Left ventricle myocardium inferior (tissue), 1 donor: ENCODE results near the gene ZNF213. TPM values are rescaled to one million over a fixed set of nuclear protein-coding genes. Genes with fewer than 3 reads are reported as not detected.
A peak's percentile ranks its signal among the peaks of the same experiment; 100 is the strongest.

ENCODE experiments used
- DNase-seq: peaks from one replicate; pipeline ENCODE4 v3.0.0-alpha.2; 2020
- H3K27ac ChIP-seq: fragments of 200-600 bp; replicated peaks from 2 replicates; pipeline ENCODE4 v1.8.0; 2021
- H3K27me3 ChIP-seq: fragments of 200-600 bp; 2 replicates; pipeline ENCODE4 v1.8.0; 2021; ENCODE audit warnings: low read depth
- H3K36me3 ChIP-seq: fragments of 200-600 bp; 2 replicates; pipeline ENCODE4 v1.8.0; 2021
- H3K4me1 ChIP-seq: fragments of 200-600 bp; 2 replicates; pipeline ENCODE4 v1.8.0; 2021
- H3K4me3 ChIP-seq: fragments of 200-600 bp; 2 replicates; pipeline ENCODE4 v1.8.0; 2021; ENCODE audit warnings: mild to moderate bottlenecking, moderate library complexity
- H3K9me3 ChIP-seq: fragments of 200-600 bp; replicated peaks from 2 replicates; pipeline ENCODE4 v1.8.0; 2021
- intact Hi-C: fragments of 100-400 bp; cut with micrococcal nuclease; formaldehyde crosslinking; loops from one replicate; pipeline ENCODE4 v1.11.0; 2022
- total RNA-seq: library from RNA; stranded (reverse); fragmentation: NEBNext Ultra II Directional; extraction: Animal tissue kit (Norgen Biotek cat#: 25700); gene quantifications from one replicate; pipeline ENCODE4 v1.2.1, GENCODE V29; 2021
- TF ChIP-seq, protein P1 (sequence below): fragments of 200-600 bp; IDR thresholded peaks from 2 replicates; pipeline ENCODE4 v1.8.0; 2021; ENCODE audit warnings: antibody characterized with exemption, mild to moderate bottlenecking, borderline replicate concordance
- donor health status: DM: no; HTN: yes; CAD: no; lungs with severe emphysema.

ZNF213 gene
- total RNA-seq, 1 donor from 2014 or later: 6.2 TPM

DNA sequence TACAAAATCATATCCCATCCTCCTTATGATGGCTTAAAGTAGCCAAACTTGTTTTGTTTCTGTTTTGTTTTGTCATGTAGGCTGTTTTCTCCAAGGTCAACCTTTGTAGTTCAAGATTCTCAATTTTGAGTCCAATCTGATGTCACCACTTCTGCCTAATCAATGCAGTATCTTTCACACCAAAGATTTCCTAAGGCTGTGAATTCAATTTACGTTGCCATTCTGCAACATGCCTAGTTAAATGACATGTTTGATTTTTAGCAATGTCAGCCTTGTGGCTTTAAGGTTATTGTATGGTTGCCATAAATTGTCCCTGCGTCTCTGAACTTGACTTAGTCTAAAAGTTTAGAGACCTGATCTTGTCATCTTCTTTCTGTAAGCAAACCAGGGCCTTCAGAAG is 20.4 kb downstream of the ZNF213 start:
- intact Hi-C loops: no loop called here
- peaks cover 48% of the 10 kb centered on the region for H3K4me1 ChIP-seq

DNA sequence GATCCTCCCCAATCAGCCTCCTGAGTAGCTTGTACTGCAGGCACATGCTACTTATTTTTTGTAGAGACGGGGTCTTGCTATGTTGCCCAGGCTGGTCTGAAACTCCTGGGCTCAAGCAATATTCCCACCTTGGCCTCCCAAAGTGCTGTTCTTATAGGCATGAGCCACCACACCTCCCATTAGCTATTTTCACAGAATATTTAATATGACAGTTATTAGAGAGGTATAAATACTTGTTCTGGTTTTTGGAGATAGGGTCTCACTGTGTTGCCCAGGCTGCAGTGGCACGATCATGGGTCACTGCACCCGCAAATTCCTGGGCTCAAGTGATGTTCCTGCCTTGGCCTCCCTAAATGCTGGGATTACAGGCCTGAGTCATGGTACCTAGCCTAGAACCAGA is 21.1 kb downstream of the ZNF213 start:
- peaks cover 5% of the 10 kb centered on the region for H3K27me3 ChIP-seq
- no peak overlapping the region for H3K4me3 ChIP-seq
- DNase-seq: no peak
- intact Hi-C loops: no loop called here
- no peaks in the 10 kb centered on the region for H3K36me3 ChIP-seq
- no peak overlapping the region for H3K27ac ChIP-seq
- H3K4me1 ChIP-seq: peaks cover 48% of the 10 kb centered on the region
- H3K9me3 ChIP-seq: peaks cover 17% of the 10 kb centered on the region
- TF ChIP-seq, protein P1, sequence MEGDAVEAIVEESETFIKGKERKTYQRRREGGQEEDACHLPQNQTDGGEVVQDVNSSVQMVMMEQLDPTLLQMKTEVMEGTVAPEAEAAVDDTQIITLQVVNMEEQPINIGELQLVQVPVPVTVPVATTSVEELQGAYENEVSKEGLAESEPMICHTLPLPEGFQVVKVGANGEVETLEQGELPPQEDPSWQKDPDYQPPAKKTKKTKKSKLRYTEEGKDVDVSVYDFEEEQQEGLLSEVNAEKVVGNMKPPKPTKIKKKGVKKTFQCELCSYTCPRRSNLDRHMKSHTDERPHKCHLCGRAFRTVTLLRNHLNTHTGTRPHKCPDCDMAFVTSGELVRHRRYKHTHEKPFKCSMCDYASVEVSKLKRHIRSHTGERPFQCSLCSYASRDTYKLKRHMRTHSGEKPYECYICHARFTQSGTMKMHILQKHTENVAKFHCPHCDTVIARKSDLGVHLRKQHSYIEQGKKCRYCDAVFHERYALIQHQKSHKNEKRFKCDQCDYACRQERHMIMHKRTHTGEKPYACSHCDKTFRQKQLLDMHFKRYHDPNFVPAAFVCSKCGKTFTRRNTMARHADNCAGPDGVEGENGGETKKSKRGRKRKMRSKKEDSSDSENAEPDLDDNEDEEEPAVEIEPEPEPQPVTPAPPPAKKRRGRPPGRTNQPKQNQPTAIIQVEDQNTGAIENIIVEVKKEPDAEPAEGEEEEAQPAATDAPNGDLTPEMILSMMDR: no peak

More for the DNA sequence above, 20.4 kb downstream of the ZNF213 start:
- TF ChIP-seq, protein P1: no peak
- peaks cover 17% of the 10 kb centered on the region for H3K9me3 ChIP-seq
- H3K36me3 ChIP-seq: no peaks in the 10 kb centered on the region
- H3K27me3 ChIP-seq: peaks cover 4% of the 10 kb centered on the region
- H3K27ac ChIP-seq: no peak overlapping the region
- no peak for DNase-seq
- H3K4me3 ChIP-seq: no peak overlapping the region

GRCh38 chr16:3157229-3158025 is 22.6 kb downstream of the ZNF213 start:
- peaks cover 17% of the 10 kb centered on the region for H3K9me3 ChIP-seq
- H3K36me3 ChIP-seq: no peaks in the 10 kb centered on the region
- TF ChIP-seq, protein P1: no peak
- H3K27me3 ChIP-seq: peaks cover 5% of the 10 kb centered on the region
- peak overlapping the region; percentile 95 for H3K27ac ChIP-seq
- peak overlapping the region; percentile 93 for H3K4me3 ChIP-seq
- DNase-seq: peak; percentile 55
- H3K4me1 ChIP-seq: peaks cover 33% of the 10 kb centered on the region
- intact Hi-C loops: no loop called here

GRCh38 chr16:3158026-3158509 is 23.2 kb downstream of the ZNF213 start:
- DNase-seq: no peak
- intact Hi-C loops: no loop called here
- H3K27ac ChIP-seq: peak overlapping the region; percentile 95
- H3K36me3 ChIP-seq: no peaks in the 10 kb centered on the region
- peaks cover 17% of the 10 kb centered on the region for H3K9me3 ChIP-seq
- TF ChIP-seq, protein P1: no peak
- H3K27me3 ChIP-seq: peaks cover 5% of the 10 kb centered on the region
- peaks cover 30% of the 10 kb centered on the region for H3K4me1 ChIP-seq
- peak overlapping the region; percentile 93 for H3K4me3 ChIP-seq

DNA sequence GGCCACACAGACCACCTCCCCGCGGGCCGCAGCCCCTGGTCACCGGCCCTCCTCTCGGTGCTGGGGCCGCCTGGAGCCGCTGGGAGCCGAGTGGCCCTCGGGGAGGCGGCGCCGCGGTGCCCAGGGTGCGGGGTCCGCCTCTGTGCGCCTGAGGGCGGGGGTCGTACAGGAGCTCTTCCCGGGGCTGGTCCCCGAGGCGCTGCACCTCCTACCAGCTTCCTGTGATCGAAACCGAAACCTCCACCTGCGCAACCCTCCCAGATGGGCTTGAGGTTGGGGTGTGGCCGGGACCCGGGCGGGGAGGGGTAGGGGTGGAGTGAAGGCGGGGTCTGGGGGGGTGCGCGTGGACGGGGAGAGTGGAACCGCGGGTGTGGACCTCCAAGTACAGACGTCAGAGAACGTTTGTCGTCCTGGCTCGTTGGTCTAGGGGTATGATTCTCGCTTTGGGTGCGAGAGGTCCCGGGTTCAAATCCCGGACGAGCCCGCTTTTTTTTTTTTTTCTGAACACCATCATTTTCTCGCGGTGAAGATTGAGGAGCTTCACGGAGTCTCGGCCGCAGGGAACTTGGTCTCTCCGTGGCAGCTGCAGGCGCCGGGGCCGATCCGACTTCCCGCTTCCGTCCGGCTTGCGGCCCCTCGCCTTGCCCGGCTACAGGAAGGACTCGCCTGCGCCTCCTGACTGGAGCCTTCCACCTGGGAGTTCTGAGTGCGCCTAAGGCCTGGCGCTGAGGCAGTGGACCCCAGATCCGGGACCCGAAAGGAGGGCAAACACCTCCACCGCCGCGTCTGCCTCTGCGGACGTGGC is 23.9 kb downstream of the ZNF213 start:
- H3K4me1 ChIP-seq: peaks cover 30% of the 10 kb centered on the region
- intact Hi-C loops: no loop called here

More for the DNA sequence above, 23.9 kb downstream of the ZNF213 start:
- TF ChIP-seq, protein P1: no peak
- peak overlapping the region; percentile 95 for H3K27ac ChIP-seq
- H3K36me3 ChIP-seq: no peaks in the 10 kb centered on the region
- peak overlapping the region; percentile 93 for H3K4me3 ChIP-seq
- peak; percentile 83 for DNase-seq
- peaks cover 17% of the 10 kb centered on the region for H3K9me3 ChIP-seq
- H3K27me3 ChIP-seq: peaks cover 5% of the 10 kb centered on the region
